Measurements from ENCODE around the gene GREB1. TPM values are rescaled to one million over a fixed set of nuclear protein-coding genes. Genes with fewer than 3 reads are reported as not detected.

The GREB1 gene
- total and polyA plus RNA-seq, 2 of the 4 experiments (the other 2 are of a cell fraction): 0.05 TPM; not detected in 1

DNA sequence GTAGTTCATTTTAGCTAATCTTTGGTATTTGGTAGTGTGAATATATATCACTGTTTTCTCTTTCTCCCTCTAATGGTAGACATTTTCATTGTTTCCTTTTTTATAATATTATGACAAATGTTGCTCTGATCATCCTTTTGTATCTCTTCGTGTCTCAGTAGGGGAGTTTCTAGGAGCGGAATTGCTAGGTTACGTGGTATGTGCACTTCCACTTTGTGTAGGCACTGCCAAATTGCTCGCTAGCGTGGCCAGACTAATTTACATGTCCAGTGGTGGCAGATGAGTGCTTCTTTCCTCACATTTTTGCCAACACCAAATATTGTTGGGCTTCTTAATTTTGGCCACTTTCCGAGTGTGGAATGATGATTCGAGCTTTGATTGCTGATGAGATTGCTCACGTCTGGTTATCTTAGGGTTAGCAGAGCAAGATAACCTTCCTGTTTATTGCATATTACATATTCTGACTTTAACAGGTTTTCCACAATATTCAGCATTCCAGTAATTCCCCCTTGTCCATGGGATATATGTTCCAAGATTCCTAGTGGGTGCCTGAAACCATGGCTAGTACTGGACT, 30.4 kb upstream of the GREB1 start:
- Histone ChIP-seq H3K18ac (ENCODE audit: low read depth, low read length) (no peak overlapping the region), H2BK5ac (ENCODE audit: low read depth, low read length, poor library complexity, severe bottlenecking) (no peak overlapping the region), H3K9me1 (ENCODE audit: insufficient read depth, low read length) (no peaks in the 10 kb centered on the region; the same call in 1 of the 2 replicates), H2BK120ac (ENCODE audit: low read depth, low read length) (no peak overlapping the region), H2AFZ (replicated peaks; ENCODE audit: low read length, poor library complexity) (no peak overlapping the region), H3K4me1 (ENCODE audit: control insufficient read depth, insufficient read depth, low read length) (peaks cover 2% of the 10 kb centered on the region; the same call in 1 of the 2 replicates), H3K4me3 (ENCODE audit: insufficient read depth, low read depth, low read length) (no peak overlapping the region), H3K27me3 (ENCODE audit: control insufficient read depth, insufficient read depth, low read length) (peaks cover 22% of the 10 kb centered on the region), H3K4ac (ENCODE audit: low read depth, low read length) (no peak overlapping the region), H3K9ac (ENCODE audit: low read depth, low read length) (no peak overlapping the region), H2BK15ac (ENCODE audit: low read depth, low read length) (no peak overlapping the region), H4K8ac (ENCODE audit: low read depth in 2 of 2, low read length in 2 of 2) (no peak overlapping the region), H4K20me1 (ENCODE audit: insufficient read depth, low read length) (no peaks in the 10 kb centered on the region), H2BK20ac (ENCODE audit: low read depth, low read length) (no peak overlapping the region), H3K27ac (ENCODE audit: insufficient read depth, low read length) (no peak overlapping the region), H3K36me3 (ENCODE audit: control insufficient read depth, insufficient read depth, low read length) (no peaks in the 10 kb centered on the region), H3K23ac (ENCODE audit: low read depth, low read length) (no peak overlapping the region), H2AK5ac (ENCODE audit: low read depth, low read length) (no peak overlapping the region), H3K14ac (replicated peaks; ENCODE audit: low read depth, low read length) (no peak overlapping the region), H3K9me3 (ENCODE audit: control insufficient read depth, insufficient read depth, low read length) (peaks cover 2% of the 10 kb centered on the region; the same call in 1 of the 2 replicates), H3K79me1 (ENCODE audit: low read depth in 1 of 2, low read length in 2 of 2) (no peaks in the 10 kb centered on the region), H2AK9ac (replicated peaks; ENCODE audit: low read depth, low read length, poor library complexity) (no peak overlapping the region), H3K4me2 (ENCODE audit: low read depth, low read length) (no peak overlapping the region), H3K56ac (ENCODE audit: extremely low read depth, insufficient read depth, low read length) (no peak overlapping the region), H4K5ac (ENCODE audit: low read depth, low read length) (no peak overlapping the region), H4K91ac (ENCODE audit: insufficient read depth, low read depth, low read length) (no peak overlapping the region)
- ATAC-seq (ENCODE audit: low read depth) (no peak), DNase-seq (no peak)
- no TSS peak for BruUV-seq (replicated peaks)
- no CpG with 5 or more reads among the region's 8 CpGs for WGBS, 2 experiments (ENCODE audit: extremely low coverage in 2 of 2, insufficient read length in 1 of 2)
- no peak for TF ChIP-seq FOS (IDR thresholded peaks at IDR 0.05; ENCODE audit: low read depth, low read length)
- TF ChIP-seq RFX5 (IDR thresholded peaks at IDR 0.05; ENCODE audit: low read depth, low read length): no peak
- TF ChIP-seq MAZ (IDR thresholded peaks at IDR 0.05; ENCODE audit: borderline replicate concordance, low read depth, low read length): no peak
- no peak for TF ChIP-seq RAD21 (IDR thresholded peaks at IDR 0.05; ENCODE audit: low read length)
- no peak for TF ChIP-seq SMC3 (IDR thresholded peaks at IDR 0.05; ENCODE audit: low read depth, low read length)
- no peak for TF ChIP-seq NFE2L2 (IDR thresholded peaks at IDR 0.05; ENCODE audit: low read depth, low read length)
- no peak for TF ChIP-seq RCOR1 (IDR thresholded peaks at IDR 0.05; ENCODE audit: insufficient replicate concordance, low read length)
- no peak for TF ChIP-seq MXI1 (IDR thresholded peaks at IDR 0.05; ENCODE audit: borderline replicate concordance, low read depth, low read length)
- TF ChIP-seq MAFK (IDR thresholded peaks at IDR 0.05; ENCODE audit: low read depth, low read length): no peak
- TF ChIP-seq, protein P1, sequence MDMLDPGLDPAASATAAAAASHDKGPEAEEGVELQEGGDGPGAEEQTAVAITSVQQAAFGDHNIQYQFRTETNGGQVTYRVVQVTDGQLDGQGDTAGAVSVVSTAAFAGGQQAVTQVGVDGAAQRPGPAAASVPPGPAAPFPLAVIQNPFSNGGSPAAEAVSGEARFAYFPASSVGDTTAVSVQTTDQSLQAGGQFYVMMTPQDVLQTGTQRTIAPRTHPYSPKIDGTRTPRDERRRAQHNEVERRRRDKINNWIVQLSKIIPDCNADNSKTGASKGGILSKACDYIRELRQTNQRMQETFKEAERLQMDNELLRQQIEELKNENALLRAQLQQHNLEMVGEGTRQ (IDR thresholded peaks at IDR 0.05; ENCODE audit: low read depth, low read length): no peak
- TF ChIP-seq, protein P2, sequence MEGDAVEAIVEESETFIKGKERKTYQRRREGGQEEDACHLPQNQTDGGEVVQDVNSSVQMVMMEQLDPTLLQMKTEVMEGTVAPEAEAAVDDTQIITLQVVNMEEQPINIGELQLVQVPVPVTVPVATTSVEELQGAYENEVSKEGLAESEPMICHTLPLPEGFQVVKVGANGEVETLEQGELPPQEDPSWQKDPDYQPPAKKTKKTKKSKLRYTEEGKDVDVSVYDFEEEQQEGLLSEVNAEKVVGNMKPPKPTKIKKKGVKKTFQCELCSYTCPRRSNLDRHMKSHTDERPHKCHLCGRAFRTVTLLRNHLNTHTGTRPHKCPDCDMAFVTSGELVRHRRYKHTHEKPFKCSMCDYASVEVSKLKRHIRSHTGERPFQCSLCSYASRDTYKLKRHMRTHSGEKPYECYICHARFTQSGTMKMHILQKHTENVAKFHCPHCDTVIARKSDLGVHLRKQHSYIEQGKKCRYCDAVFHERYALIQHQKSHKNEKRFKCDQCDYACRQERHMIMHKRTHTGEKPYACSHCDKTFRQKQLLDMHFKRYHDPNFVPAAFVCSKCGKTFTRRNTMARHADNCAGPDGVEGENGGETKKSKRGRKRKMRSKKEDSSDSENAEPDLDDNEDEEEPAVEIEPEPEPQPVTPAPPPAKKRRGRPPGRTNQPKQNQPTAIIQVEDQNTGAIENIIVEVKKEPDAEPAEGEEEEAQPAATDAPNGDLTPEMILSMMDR (conservative IDR thresholded peaks at IDR 0.05; ENCODE audit: low read depth, low read length): no peak
- no peak for TF ChIP-seq CEBPB (IDR thresholded peaks at IDR 0.05; ENCODE audit: low read depth, low read length)
- TF ChIP-seq, protein P3, sequence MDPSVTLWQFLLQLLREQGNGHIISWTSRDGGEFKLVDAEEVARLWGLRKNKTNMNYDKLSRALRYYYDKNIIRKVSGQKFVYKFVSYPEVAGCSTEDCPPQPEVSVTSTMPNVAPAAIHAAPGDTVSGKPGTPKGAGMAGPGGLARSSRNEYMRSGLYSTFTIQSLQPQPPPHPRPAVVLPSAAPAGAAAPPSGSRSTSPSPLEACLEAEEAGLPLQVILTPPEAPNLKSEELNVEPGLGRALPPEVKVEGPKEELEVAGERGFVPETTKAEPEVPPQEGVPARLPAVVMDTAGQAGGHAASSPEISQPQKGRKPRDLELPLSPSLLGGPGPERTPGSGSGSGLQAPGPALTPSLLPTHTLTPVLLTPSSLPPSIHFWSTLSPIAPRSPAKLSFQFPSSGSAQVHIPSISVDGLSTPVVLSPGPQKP (IDR thresholded peaks at IDR 0.05; ENCODE audit: borderline replicate concordance, low read depth, low read length): no peak
- no peak for TF ChIP-seq CHD1 (IDR thresholded peaks at IDR 0.05; ENCODE audit: low read depth, low read length)
- TF ChIP-seq POLR2A (IDR thresholded peaks at IDR 0.05; ENCODE audit: low read depth, low read length): no peak
- intact Hi-C loops (cut with micrococcal nuclease) (loop anchor here (10.0 kb wide), 1 partner anchor 1071 kb away; no protein-coding TSS in a partner anchor), dilution Hi-C loops (cut with HindIII; ENCODE audit: low sequenced_read_pairs, unreplicated experiment) (no loop called here), in situ Hi-C loops (cut with MboI; ENCODE audit: low sequenced_read_pairs) (no loop called here)
- ChIA-PET POLR2A (ENCODE audit: unreplicated experiment) (no interaction called here), CTCF (no interaction called here)

All from IMR-90 (cell line).